ENCODE results near the gene KIF17. TPM values are rescaled to one million over a fixed set of nuclear protein-coding genes. Genes with fewer than 3 reads are reported as not detected.

The KIF17 gene
- total and polyA plus RNA-seq, 12 donors, result 10.7 to 66.9 (median 37.5) TPM

DNA sequence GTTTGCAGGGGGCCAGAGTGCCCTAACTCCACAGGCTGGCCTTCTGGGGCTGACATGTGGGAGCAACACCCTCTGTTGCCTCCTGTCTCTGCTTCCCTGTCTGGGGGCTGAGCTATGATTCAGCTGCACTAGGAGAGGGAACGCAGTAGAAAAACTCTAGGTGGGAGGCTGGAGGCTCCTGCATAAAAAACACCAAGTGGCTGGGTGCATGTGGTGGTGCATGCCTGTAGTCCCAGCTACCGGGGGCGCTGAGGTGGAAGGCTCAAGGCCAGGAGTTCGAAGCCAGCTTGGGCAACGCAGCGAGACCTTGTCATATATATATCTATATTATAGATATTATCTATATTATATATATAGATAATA lies 5.6 kb downstream of the KIF17 start:
- no peak overlapping the region for H3K27ac ChIP-seq
- H3K4me1 ChIP-seq (replicated peaks in 1 of 2), result peaks cover 0 to 2% of the 10 kb centered on the region in 2 donors
- H3K4me3 ChIP-seq, result no peak overlapping the region
- TF ChIP-seq POLR2A (IDR thresholded peaks at IDR 0.05), result no peak
- TF ChIP-seq, protein P1, sequence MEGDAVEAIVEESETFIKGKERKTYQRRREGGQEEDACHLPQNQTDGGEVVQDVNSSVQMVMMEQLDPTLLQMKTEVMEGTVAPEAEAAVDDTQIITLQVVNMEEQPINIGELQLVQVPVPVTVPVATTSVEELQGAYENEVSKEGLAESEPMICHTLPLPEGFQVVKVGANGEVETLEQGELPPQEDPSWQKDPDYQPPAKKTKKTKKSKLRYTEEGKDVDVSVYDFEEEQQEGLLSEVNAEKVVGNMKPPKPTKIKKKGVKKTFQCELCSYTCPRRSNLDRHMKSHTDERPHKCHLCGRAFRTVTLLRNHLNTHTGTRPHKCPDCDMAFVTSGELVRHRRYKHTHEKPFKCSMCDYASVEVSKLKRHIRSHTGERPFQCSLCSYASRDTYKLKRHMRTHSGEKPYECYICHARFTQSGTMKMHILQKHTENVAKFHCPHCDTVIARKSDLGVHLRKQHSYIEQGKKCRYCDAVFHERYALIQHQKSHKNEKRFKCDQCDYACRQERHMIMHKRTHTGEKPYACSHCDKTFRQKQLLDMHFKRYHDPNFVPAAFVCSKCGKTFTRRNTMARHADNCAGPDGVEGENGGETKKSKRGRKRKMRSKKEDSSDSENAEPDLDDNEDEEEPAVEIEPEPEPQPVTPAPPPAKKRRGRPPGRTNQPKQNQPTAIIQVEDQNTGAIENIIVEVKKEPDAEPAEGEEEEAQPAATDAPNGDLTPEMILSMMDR (IDR thresholded peaks at IDR 0.05), result no peak
- intact Hi-C loops (cut with DNase I), result no loop called here
- no peaks in the 10 kb centered on the region for H3K36me3 ChIP-seq (replicated peaks in 1 of 2)
- WGBS, 4 donors, result 84 to 90% (median 86%) methylated on average over 6 of the region's 6 CpGs
- no peaks in the 10 kb centered on the region for H3K27me3 ChIP-seq
- no peak for DNase-seq
- H3K9me3 ChIP-seq (replicated peaks in 1 of 3), result no peaks in the 10 kb centered on the region

DNA sequence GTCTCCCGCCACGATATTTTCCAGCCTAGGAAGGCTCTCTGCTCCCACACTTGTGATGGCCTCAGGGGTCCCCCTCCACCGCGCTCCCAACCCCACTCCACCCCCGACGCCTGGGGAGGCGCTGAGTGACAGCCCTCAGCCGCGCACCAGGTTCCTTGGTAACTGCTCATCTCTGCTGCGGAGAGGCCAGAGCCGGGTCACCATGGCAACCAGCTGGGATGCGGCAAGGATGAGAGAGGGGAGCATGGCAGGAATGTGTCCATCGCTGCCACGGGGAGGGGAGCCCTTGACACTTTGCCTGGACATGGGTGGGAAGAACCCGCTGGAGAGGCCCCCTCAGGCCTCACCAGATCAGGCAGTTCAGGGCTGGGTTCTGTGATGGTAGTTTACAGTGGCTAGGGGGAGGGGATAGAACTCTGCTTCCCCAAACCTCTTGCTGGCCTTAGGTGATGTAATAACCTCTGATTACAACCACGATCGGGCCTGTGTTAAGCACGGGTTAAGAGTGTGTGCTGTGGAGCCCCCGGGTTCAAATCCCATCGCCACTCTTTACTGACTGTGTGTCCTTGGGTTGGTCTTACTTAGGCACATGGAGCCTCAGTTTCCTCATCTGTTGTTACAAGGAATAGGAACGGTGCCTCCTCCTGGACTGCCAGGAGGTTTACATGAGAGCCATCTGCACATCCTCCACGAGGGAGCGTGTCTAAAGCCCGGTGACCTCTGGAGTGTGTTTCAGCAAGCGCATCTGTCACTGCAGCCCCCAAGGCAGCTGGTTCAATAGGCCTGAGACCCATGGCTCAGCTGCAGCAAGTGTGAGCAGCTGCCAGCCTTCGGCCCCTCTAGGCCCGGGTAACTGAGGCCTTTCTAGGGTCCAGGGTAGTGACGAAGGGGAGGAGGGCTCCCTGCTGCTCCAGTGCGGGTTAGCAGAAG lies 6.3 kb downstream of the KIF17 start:
- 69 to 87% (median 79%) methylated on average over 11 to 29 of the region's 29 CpGs for WGBS, 4 donors
- Histone ChIP-seq H3K27ac (no peak overlapping the region), H3K27me3 (no peaks in the 10 kb centered on the region), H3K9me3 (replicated peaks in 1 of 3) (no peaks in the 10 kb centered on the region), H3K4me3 (no peak overlapping the region), H3K4me1 (replicated peaks in 1 of 2) (no peaks in the 10 kb centered on the region), H3K36me3 (replicated peaks in 1 of 2) (no peaks in the 10 kb centered on the region)
- DNase-seq, result no peak
- intact Hi-C loops (cut with DNase I), result no loop called here
- TF ChIP-seq, protein P1 (IDR thresholded peaks at IDR 0.05), result no peak
- no peak for TF ChIP-seq POLR2A (IDR thresholded peaks at IDR 0.05)

- Histone ChIP-seq H3K27me3 (no peaks in the 10 kb centered on the region), H3K4me3 (no peak overlapping the region), H3K9me3 (replicated peaks in 1 of 3) (no peaks in the 10 kb centered on the region), H3K27ac (no peak overlapping the region), H3K4me1 (replicated peaks in 1 of 2) (no peaks in the 10 kb centered on the region), H3K36me3 (replicated peaks in 1 of 2) (no peaks in the 10 kb centered on the region)
- WGBS, 4 donors, result 59 to 69% (median 65%) methylated on average over 17 to 18 of the region's 18 CpGs
- TF ChIP-seq, protein P1 (IDR thresholded peaks at IDR 0.05), result no peak
- no peak for TF ChIP-seq POLR2A (IDR thresholded peaks at IDR 0.05)
- intact Hi-C loops (cut with DNase I), result no loop called here
- no peak for DNase-seq
Measured at GRCh38 chr1:20710469-20711284, 7.1 kb downstream of the KIF17 start.

GRCh38 chr1:20709868-20710267 lies 7.9 kb downstream of the KIF17 start:
- H3K4me1 ChIP-seq (replicated peaks in 1 of 2), result no peaks in the 10 kb centered on the region
- DNase-seq, result no peak
- H3K4me3 ChIP-seq, result no peak overlapping the region
- H3K27me3 ChIP-seq, result no peaks in the 10 kb centered on the region
- H3K36me3 ChIP-seq (replicated peaks in 1 of 2), result no peaks in the 10 kb centered on the region
- TF ChIP-seq, protein P1 (IDR thresholded peaks at IDR 0.05), result no peak
- TF ChIP-seq POLR2A (IDR thresholded peaks at IDR 0.05), result no peak
- 88 to 100% (median 96%) methylated on average over 1 to 3 of the region's 3 CpGs for WGBS, 4 donors
- no peak overlapping the region for H3K27ac ChIP-seq
- intact Hi-C loops (cut with DNase I), result no loop called here
- H3K9me3 ChIP-seq (replicated peaks in 1 of 3), result no peaks in the 10 kb centered on the region
